Endodermal cell (in vitro differentiated cells): Measurements from ENCODE around the gene PSMB11. TPM values are rescaled to one million over a fixed set of nuclear protein-coding genes. Genes with fewer than 3 reads are reported as not detected.
A peak's percentile ranks its signal among the peaks of the same experiment; 100 is the strongest.

Source experiments
- DNase-seq: peaks from one replicate; pipeline ENCODE4 v3.0.0-alpha.2; 2017
- H3K27ac ChIP-seq: 2 replicates; pipeline ENCODE4 v1.5.1; 2013; ENCODE audit warnings: mild to moderate bottlenecking, low read depth, low read length, moderate library complexity
- H3K27me3 ChIP-seq: 2 replicates; pipeline ENCODE4 v1.6.1; 2013; ENCODE audit warnings: mild to moderate bottlenecking, low read length, moderate library complexity; ENCODE audit not compliant: insufficient read depth, control insufficient read depth, poor library complexity, severe bottlenecking
- H3K36me3 ChIP-seq: 2 replicates; pipeline ENCODE4 v1.7.0; 2013; ENCODE audit warnings: mild to moderate bottlenecking, low read length, moderate library complexity; ENCODE audit not compliant: control insufficient read depth, insufficient read depth
- H3K4me1 ChIP-seq: one replicate; pipeline ENCODE4 v1.7.0; 2013; ENCODE audit warnings: low read length; ENCODE audit not compliant: control insufficient read depth, insufficient read depth
- H3K4me3 ChIP-seq: 2 replicates; pipeline ENCODE4 v1.5.1; 2013; ENCODE audit warnings: mild to moderate bottlenecking, low read length, moderate library complexity
- H3K9ac ChIP-seq: 2 replicates; pipeline ENCODE4 v1.6.1; 2013; ENCODE audit warnings: mild to moderate bottlenecking, low read length, moderate library complexity; ENCODE audit not compliant: poor library complexity, severe bottlenecking; ENCODE audit errors: extremely low read depth
- H3K9me3 ChIP-seq: 2 replicates; pipeline ENCODE4 v1.6.1; 2013; ENCODE audit warnings: mild to moderate bottlenecking, low read length, moderate library complexity; ENCODE audit not compliant: control insufficient read depth
- H3K27ac Mint-ChIP-seq: 2 replicates; pipeline ENCODE4 v1.8.0; 2020; ENCODE audit warnings: mixed read lengths
- H3K27me3 Mint-ChIP-seq: 2 replicates; pipeline ENCODE4 v1.8.0; 2021; ENCODE audit warnings: mild to moderate bottlenecking, mixed read lengths; ENCODE audit not compliant: insufficient read depth
- H3K36me3 Mint-ChIP-seq: 2 replicates; pipeline ENCODE4 v1.8.0; 2020; ENCODE audit warnings: low read depth, mixed read lengths
- H3K4me1 Mint-ChIP-seq: 2 replicates; pipeline ENCODE4 v1.8.0; 2020; ENCODE audit warnings: mixed read lengths
- H3K4me3 Mint-ChIP-seq: 2 replicates; pipeline ENCODE4 v1.8.0; 2020; ENCODE audit warnings: mild to moderate bottlenecking, moderate library complexity, mixed read lengths
- H3K9me3 Mint-ChIP-seq: 2 replicates; pipeline ENCODE4 v1.8.0; 2020; ENCODE audit warnings: mild to moderate bottlenecking, mixed read lengths
- WGBS, 2 experiments: methylation state at CpG; one replicate each; pipeline versions ENCODE4 v1.1.5 to v1.1.7; 2013; ENCODE audit warnings: missing lambda C conversion rate in 2 of 2, mixed read lengths in 1 of 2; ENCODE audit not compliant: insufficient coverage in 1 of 2, insufficient read length in 1 of 2; 5-methylcytosine and 5-hydroxymethylcytosine counted together
- total RNA-seq, 2 donors: library from RNA; stranded (reverse); fragmentation: NEBNext Ultra II Directional in 1 of 2; extraction: Animal tissue kit (Norgen Biotek cat#: 25700) in 1 of 2; gene quantifications; 2 replicates in 1 of 2; 3 replicates in 1 of 2; pipeline ENCODE4 v1.2.1, GENCODE V29; 2021
- TF ChIP-seq, protein P1 (sequence below): fragments of 200-600 bp; sonication (generic); conservative IDR thresholded peaks from 2 replicates; pipeline ENCODE4 v1.5.0; 2021; ENCODE audit warnings: antibody characterized with exemption, mild to moderate bottlenecking

Gene PSMB11
- total RNA-seq, 2 donors from 2014 or later: not detected

- H3K27ac Mint-ChIP-seq: no peak overlapping the region
- no peak overlapping the region for H3K27ac ChIP-seq
- DNase-seq: no peak
- H3K9ac ChIP-seq: no peak overlapping the region
- H3K27me3 Mint-ChIP-seq: no peaks in the 10 kb centered on the region
- TF ChIP-seq, protein P1, sequence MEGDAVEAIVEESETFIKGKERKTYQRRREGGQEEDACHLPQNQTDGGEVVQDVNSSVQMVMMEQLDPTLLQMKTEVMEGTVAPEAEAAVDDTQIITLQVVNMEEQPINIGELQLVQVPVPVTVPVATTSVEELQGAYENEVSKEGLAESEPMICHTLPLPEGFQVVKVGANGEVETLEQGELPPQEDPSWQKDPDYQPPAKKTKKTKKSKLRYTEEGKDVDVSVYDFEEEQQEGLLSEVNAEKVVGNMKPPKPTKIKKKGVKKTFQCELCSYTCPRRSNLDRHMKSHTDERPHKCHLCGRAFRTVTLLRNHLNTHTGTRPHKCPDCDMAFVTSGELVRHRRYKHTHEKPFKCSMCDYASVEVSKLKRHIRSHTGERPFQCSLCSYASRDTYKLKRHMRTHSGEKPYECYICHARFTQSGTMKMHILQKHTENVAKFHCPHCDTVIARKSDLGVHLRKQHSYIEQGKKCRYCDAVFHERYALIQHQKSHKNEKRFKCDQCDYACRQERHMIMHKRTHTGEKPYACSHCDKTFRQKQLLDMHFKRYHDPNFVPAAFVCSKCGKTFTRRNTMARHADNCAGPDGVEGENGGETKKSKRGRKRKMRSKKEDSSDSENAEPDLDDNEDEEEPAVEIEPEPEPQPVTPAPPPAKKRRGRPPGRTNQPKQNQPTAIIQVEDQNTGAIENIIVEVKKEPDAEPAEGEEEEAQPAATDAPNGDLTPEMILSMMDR: no peak
- peaks cover 19% of the 10 kb centered on the region for H3K36me3 Mint-ChIP-seq
- H3K9me3 ChIP-seq: no peaks in the 10 kb centered on the region
- H3K4me1 Mint-ChIP-seq: peaks cover 25% of the 10 kb centered on the region
- H3K9me3 Mint-ChIP-seq: peaks cover 5% of the 10 kb centered on the region
- 92 to 99% methylated on average over 8 of the region's 8 CpGs for WGBS, 2 experiments
- H3K4me1 ChIP-seq: peaks cover 19% of the 10 kb centered on the region
- H3K4me3 Mint-ChIP-seq: no peak overlapping the region
- H3K4me3 ChIP-seq: no peak overlapping the region
- peaks cover 6% of the 10 kb centered on the region for H3K36me3 ChIP-seq
- no peaks in the 10 kb centered on the region for H3K27me3 ChIP-seq
Observed at GRCh38 chr14:23044840-23045239, 2.8 kb downstream of the PSMB11 start.

DNA sequence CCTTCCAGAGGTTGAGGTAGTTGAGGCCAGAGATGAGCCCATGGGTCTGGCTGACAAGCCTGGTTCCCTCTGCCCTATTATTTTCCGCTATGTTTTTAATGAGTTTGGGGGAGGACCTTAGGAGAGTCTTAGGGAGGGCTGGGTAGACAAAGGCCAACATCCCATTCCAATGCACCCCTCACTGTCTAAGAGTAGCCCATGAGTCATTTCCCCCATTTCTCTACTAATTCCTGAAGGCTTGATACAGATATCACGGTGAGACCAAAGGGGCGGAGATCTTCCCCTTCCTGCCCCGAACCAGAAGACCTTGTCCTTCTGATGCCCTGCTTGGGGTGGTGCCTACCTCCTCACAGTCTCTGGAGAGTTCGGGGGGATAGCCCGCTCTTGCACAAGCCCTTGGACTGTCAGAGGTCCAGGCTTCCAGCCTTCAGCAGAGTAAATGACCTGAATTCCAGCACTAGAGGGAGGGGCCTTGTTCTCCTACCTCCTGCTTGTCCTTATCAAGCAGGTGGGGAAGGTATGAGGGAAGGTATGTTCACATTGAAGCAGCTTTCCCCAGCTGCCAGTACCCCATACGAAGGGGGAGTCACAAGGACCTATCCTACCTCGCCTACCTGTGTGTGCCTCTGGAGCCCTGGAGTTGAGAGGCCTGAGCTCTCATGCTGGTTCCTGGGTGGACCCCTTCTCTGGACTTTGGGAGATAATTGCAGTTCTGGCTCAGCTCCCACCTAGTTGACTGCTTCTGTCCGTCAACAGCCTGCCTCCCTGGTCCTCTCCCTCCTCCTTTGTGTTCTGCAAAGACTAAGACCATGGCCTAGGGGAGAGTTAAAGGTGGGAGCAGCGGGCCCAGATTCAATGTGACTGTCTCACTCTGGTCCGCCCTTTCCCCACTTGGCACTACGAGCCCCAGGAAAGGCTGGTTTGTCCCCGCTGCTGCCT lies 3.7 kb downstream of the PSMB11 start:
- Histone ChIP-seq H3K9me3 (no peaks in the 10 kb centered on the region), H3K27ac (no peak overlapping the region), H3K4me1 (peaks cover 19% of the 10 kb centered on the region), H3K9ac (no peak overlapping the region), H3K27me3 (no peaks in the 10 kb centered on the region), H3K4me3 (no peak overlapping the region), H3K36me3 (peaks cover 14% of the 10 kb centered on the region)
- no peak overlapping the region for H3K27ac Mint-ChIP-seq
- peaks cover 5% of the 10 kb centered on the region for H3K9me3 Mint-ChIP-seq
- H3K36me3 Mint-ChIP-seq: peaks cover 20% of the 10 kb centered on the region
- DNase-seq: peak; percentile 53
- TF ChIP-seq, protein P1: no peak
- peaks cover 25% of the 10 kb centered on the region for H3K4me1 Mint-ChIP-seq
- H3K27me3 Mint-ChIP-seq: no peaks in the 10 kb centered on the region
- WGBS, 2 experiments: 91 to 96% methylated on average over 7 to 13 of the region's 13 CpGs
- H3K4me3 Mint-ChIP-seq: no peak overlapping the region

DNA sequence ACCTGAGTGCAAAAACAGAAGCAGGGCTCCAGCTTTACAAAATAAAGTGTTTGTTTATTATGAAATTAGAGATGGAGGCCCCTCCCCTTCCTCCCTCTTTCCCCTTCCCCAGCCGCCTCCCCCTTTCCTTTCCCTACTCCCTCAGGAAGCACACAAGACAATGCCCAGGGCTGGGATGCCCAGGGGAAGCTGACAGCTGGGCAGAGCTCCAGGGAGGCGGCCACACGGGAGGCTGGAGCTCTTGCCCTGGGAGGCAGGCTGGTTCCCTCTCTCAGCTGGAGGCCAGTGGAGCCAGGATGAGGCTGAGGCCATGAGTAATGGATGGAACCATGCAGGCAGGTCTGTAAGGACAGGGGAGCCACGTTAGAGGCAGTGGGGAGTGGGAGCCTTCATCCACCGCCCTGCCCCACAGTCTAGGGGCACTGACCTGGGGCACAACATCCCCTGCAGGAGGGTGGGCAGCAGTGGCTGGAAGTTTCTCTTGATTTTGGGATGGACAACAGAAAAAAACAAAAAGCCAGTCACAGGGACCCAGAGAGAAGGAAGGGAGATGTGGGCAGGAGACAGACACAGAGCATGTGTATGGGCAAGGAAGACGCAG lies 5.1 kb downstream of the PSMB11 start:
- WGBS, 2 experiments: 89 to 93% methylated on average over 5 to 6 of the region's 6 CpGs
- Mint-ChIP-seq H3K36me3 (peaks cover 20% of the 10 kb centered on the region), H3K4me3 (no peak overlapping the region), H3K27me3 (no peaks in the 10 kb centered on the region), H3K4me1 (peaks cover 25% of the 10 kb centered on the region), H3K9me3 (peaks cover 5% of the 10 kb centered on the region), H3K27ac (no peak overlapping the region)
- Histone ChIP-seq H3K27me3 (no peaks in the 10 kb centered on the region), H3K4me3 (no peak overlapping the region), H3K4me1 (peaks cover 19% of the 10 kb centered on the region), H3K9me3 (no peaks in the 10 kb centered on the region), H3K27ac (no peak overlapping the region), H3K36me3 (peaks cover 20% of the 10 kb centered on the region), H3K9ac (no peak overlapping the region)
- TF ChIP-seq, protein P1: no peak
- DNase-seq: no peak
